Smooth muscle cell (in vitro differentiated cells): ENCODE measurements around the gene DSCAML1. TPM values are rescaled to one million over a fixed set of nuclear protein-coding genes. Genes with fewer than 3 reads are reported as not detected.

Experiments used
- DNase-seq: peaks from one replicate; lab custom pipeline; 2025; ENCODE audit not compliant: unreplicated experiment; lab: John Stamatoyannopoulos, UW
- H2AFZ ChIP-seq: fragments of 200-600 bp; sonication (generic); 2 replicates; pipeline ENCODE4 v1.6.0; 2016; ENCODE audit warnings: antibody characterized with exemption, low read depth, mild to moderate bottlenecking
- H3F3A ChIP-seq: fragments of 200-600 bp; sonication (generic); 2 replicates; pipeline ENCODE4 v1.6.0; 2017; ENCODE audit warnings: antibody characterized with exemption, low read depth
- H3K27ac ChIP-seq: fragments of 200-600 bp; sonication (generic); 2 replicates; pipeline ENCODE4 v1.5.1; 2016; ENCODE audit warnings: low read depth, mild to moderate bottlenecking
- H3K27me3 ChIP-seq: fragments of 200-600 bp; sonication (generic); 2 replicates; pipeline ENCODE4 v1.6.1; 2016; ENCODE audit warnings: low read depth, mild to moderate bottlenecking
- H3K36me3 ChIP-seq: fragments of 200-600 bp; sonication (generic); 2 replicates; pipeline ENCODE4 v1.5.1; 2016; ENCODE audit warnings: low read depth
- H3K4me1 ChIP-seq: fragments of 200-600 bp; sonication (generic); 2 replicates; pipeline ENCODE4 v1.5.1; 2016; ENCODE audit warnings: low read depth
- H3K4me2 ChIP-seq: fragments of 200-600 bp; sonication (generic); 2 replicates; pipeline ENCODE4 v1.6.0; 2016; ENCODE audit warnings: mild to moderate bottlenecking
- H3K4me3 ChIP-seq: fragments of 200-600 bp; sonication (generic); 2 replicates; pipeline ENCODE4 v1.5.1; 2016; ENCODE audit warnings: mild to moderate bottlenecking
- H3K79me2 ChIP-seq: fragments of 200-600 bp; sonication (generic); 2 replicates; pipeline ENCODE4 v1.6.0; 2016; ENCODE audit warnings: low read depth, mild to moderate bottlenecking
- H3K9ac ChIP-seq: fragments of 200-600 bp; sonication (generic); 2 replicates; pipeline ENCODE4 v1.6.0; 2016; ENCODE audit warnings: low read depth
- H3K9me3 ChIP-seq: fragments of 200-600 bp; sonication (generic); replicated peaks from 2 replicates; pipeline ENCODE4 v1.5.1; 2016; ENCODE audit warnings: low read depth
- H4K20me1 ChIP-seq: fragments of 200-600 bp; sonication (generic); 2 replicates; pipeline ENCODE4 v1.6.0; 2016; ENCODE audit warnings: low read depth
- CTCF ChIP-seq: fragments of 200-600 bp; sonication (generic); IDR thresholded peaks from 2 replicates; pipeline ENCODE4 v1.5.1; 2017; ENCODE audit warnings: borderline replicate concordance, mild to moderate bottlenecking, antibody characterized with exemption; ENCODE audit not compliant: insufficient read depth, poor library complexity, severe bottlenecking
- WGBS: methylation state at CpG from one replicate; pipeline ENCODE4 v1.1.7; 2016; ENCODE audit warnings: low lambda C conversion rate; 5-methylcytosine and 5-hydroxymethylcytosine counted together
- polyA plus RNA-seq: library from polyadenylated mRNA; unstranded; fragments of >200 nt; fragmentation: Nextera tagmentation; extraction: Ambion mirVana; gene quantifications from 2 replicates; pipeline ENCODE4 v1.2.1, GENCODE V29; 2016
- total RNA-seq: library from RNA; depleted of rRNA; stranded (reverse); fragments of >200 nt; gene quantifications from 2 replicates; pipeline ENCODE4 v1.2.3, GENCODE V29; 2014

DSCAML1 gene
- total and polyA plus RNA-seq, 2 experiments from 2014 or later, result 0.22 TPM; not detected in 1

- WGBS, result 83% methylated on average over 14 of the region's 14 CpGs
- Histone ChIP-seq H3K4me3 (no peak overlapping the region), H3K27me3 (peaks cover 17% of the 10 kb centered on the region), H3K4me1 (no peaks in the 10 kb centered on the region), H4K20me1 (no peaks in the 10 kb centered on the region), H2AFZ (no peak overlapping the region), H3K79me2 (no peaks in the 10 kb centered on the region), H3K9me3 (no peaks in the 10 kb centered on the region), H3K4me2 (no peak overlapping the region), H3K27ac (no peak overlapping the region), H3F3A (no peaks in the 10 kb centered on the region), H3K36me3 (no peaks in the 10 kb centered on the region), H3K9ac (no peak overlapping the region)
- no peak for TF ChIP-seq CTCF
- DNase-seq, result no peak
Measured at GRCh38 chr11:117748771-117749540, 48.1 kb downstream of the DSCAML1 start.

- H2AFZ ChIP-seq, result no peak overlapping the region
- no peak for TF ChIP-seq CTCF
- H3F3A ChIP-seq, result no peaks in the 10 kb centered on the region
- H3K36me3 ChIP-seq, result no peaks in the 10 kb centered on the region
- WGBS, result 96% methylated on average over 3 of the region's 3 CpGs
- H4K20me1 ChIP-seq, result no peaks in the 10 kb centered on the region
- H3K4me3 ChIP-seq, result no peak overlapping the region
- no peaks in the 10 kb centered on the region for H3K9me3 ChIP-seq
- no peak overlapping the region for H3K9ac ChIP-seq
- H3K79me2 ChIP-seq, result no peaks in the 10 kb centered on the region
- DNase-seq, result no peak
- peaks cover 10% of the 10 kb centered on the region for H3K27me3 ChIP-seq
- H3K4me1 ChIP-seq, result no peaks in the 10 kb centered on the region
- H3K4me2 ChIP-seq, result no peak overlapping the region
- H3K27ac ChIP-seq, result no peak overlapping the region
Measured at GRCh38 chr11:117747892-117748291, 49.1 kb downstream of the DSCAML1 start.

GRCh38 chr11:117745346-117745745, 51.7 kb downstream of the DSCAML1 start:
- Histone ChIP-seq H3K79me2 (no peaks in the 10 kb centered on the region), H3F3A (no peaks in the 10 kb centered on the region), H4K20me1 (no peaks in the 10 kb centered on the region), H3K9ac (no peak overlapping the region), H3K27ac (no peak overlapping the region), H3K36me3 (no peaks in the 10 kb centered on the region), H3K4me1 (no peaks in the 10 kb centered on the region), H2AFZ (no peak overlapping the region), H3K4me2 (no peak overlapping the region), H3K27me3 (peaks cover 15% of the 10 kb centered on the region), H3K9me3 (no peaks in the 10 kb centered on the region), H3K4me3 (no peak overlapping the region)
- WGBS, result 83% methylated on average over 7 of the region's 7 CpGs
- no peak for DNase-seq
- TF ChIP-seq CTCF, result no peak
